Type B pancreatic cell (in vitro differentiated cells): ENCODE measurements around the gene ZNF441. TPM values are rescaled to one million over a fixed set of nuclear protein-coding genes. Genes with fewer than 3 reads are reported as not detected.

Experiments used
- DNase-seq: peaks from one replicate; pipeline ENCODE4 v3.0.0; 2021; ENCODE audit warnings: mixed read lengths; ENCODE audit not compliant: unreplicated experiment; ENCODE audit errors: extremely low spot score
- H3K27ac Mint-ChIP-seq: 2 replicates; pipeline ENCODE4 v1.8.0; 2021; ENCODE audit warnings: mild to moderate bottlenecking, mixed read lengths
- H3K27me3 Mint-ChIP-seq: 2 replicates; pipeline ENCODE4 v1.8.0; 2021; ENCODE audit warnings: mixed read lengths
- H3K36me3 Mint-ChIP-seq: 2 replicates; pipeline ENCODE4 v1.8.0; 2021; ENCODE audit warnings: mixed read lengths
- H3K4me1 Mint-ChIP-seq: one replicate; pipeline ENCODE4 v1.8.0; 2021; ENCODE audit warnings: mixed read lengths; ENCODE audit not compliant: unreplicated experiment
- H3K4me3 Mint-ChIP-seq: 2 replicates; pipeline ENCODE4 v1.8.0; 2021; ENCODE audit warnings: mild to moderate bottlenecking, mixed read lengths
- H3K9me3 Mint-ChIP-seq: 2 replicates; pipeline ENCODE4 v1.8.0; 2021; ENCODE audit warnings: mixed read lengths
- CTCF ChIP-seq: fragments of 200-600 bp; sonication (generic); conservative IDR thresholded peaks from 2 replicates; pipeline ENCODE4 v1.5.0; 2021; ENCODE audit warnings: antibody characterized with exemption, mild to moderate bottlenecking
- long read RNA-seq: library from polyadenylated mRNA; unstranded; transcript quantifications from one replicate; pipeline ENCODE4 v2.0.0, GENCODE V29; 2020
- total RNA-seq: library from RNA; stranded (reverse); gene quantifications from 2 replicates; pipeline ENCODE4 v1.2.1, GENCODE V29; 2021; ENCODE audit warnings: low replicate concordance

Gene ZNF441
- 4.1 and 6.3 TPM in 2 replicates for total RNA-seq
- long read RNA-seq, full-length matches to known transcripts, result 13 of 14 reads
- long read RNA-seq, partial matches to known transcripts, result 0 of 14 reads
- long read RNA-seq, other reads (novel, unspliced or antisense), result 1 of 14 reads

GRCh38 chr19:11766597-11767591, at the start of gene ZNF441:
Gene ZNF441, plus strand, starts transcription at chr19:11767000. Its CDS starts 194 bp downstream, at chr19:11767194.
- peak within 1 kb of the TSS; percentile 98 for H3K4me3 Mint-ChIP-seq
- H3K9me3 Mint-ChIP-seq, result peaks cover 9% of the 10 kb centered on the region
- peak; percentile 96 for DNase-seq
- TF ChIP-seq CTCF, result no peak
- H3K27ac Mint-ChIP-seq, result peak within 1 kb of the TSS; percentile 93
- H3K4me1 Mint-ChIP-seq, result peaks cover 13% of the 10 kb centered on the region
- H3K36me3 Mint-ChIP-seq, result peaks cover 9% of the 10 kb centered on the region
- peaks cover 13% of the 10 kb centered on the region for H3K27me3 Mint-ChIP-seq

GRCh38 chr19:11721681-11722080, 45.1 kb upstream of the ZNF441 start:
- H3K27me3 Mint-ChIP-seq, result no peaks in the 10 kb centered on the region
- peaks cover 34% of the 10 kb centered on the region for H3K9me3 Mint-ChIP-seq
- DNase-seq, result no peak
- no peak overlapping the region for H3K27ac Mint-ChIP-seq
- peaks cover 69% of the 10 kb centered on the region for H3K36me3 Mint-ChIP-seq
- no peak for TF ChIP-seq CTCF
- H3K4me1 Mint-ChIP-seq, result no peaks in the 10 kb centered on the region
- no peak overlapping the region for H3K4me3 Mint-ChIP-seq

- H3K27me3 Mint-ChIP-seq, result no peaks in the 10 kb centered on the region
- H3K36me3 Mint-ChIP-seq, result peaks cover 74% of the 10 kb centered on the region
- no peaks in the 10 kb centered on the region for H3K4me1 Mint-ChIP-seq
- no peak overlapping the region for H3K27ac Mint-ChIP-seq
- DNase-seq, result no peak
- no peak overlapping the region for H3K4me3 Mint-ChIP-seq
- H3K9me3 Mint-ChIP-seq, result peaks cover 36% of the 10 kb centered on the region
- no peak for TF ChIP-seq CTCF
Measured at GRCh38 chr19:11722414-11722813, 44.4 kb upstream of the ZNF441 start.

- no peak for DNase-seq
- peak overlapping the region; percentile 30 for H3K27ac Mint-ChIP-seq
- TF ChIP-seq CTCF, result no peak
- no peak overlapping the region for H3K4me3 Mint-ChIP-seq
- no peaks in the 10 kb centered on the region for H3K4me1 Mint-ChIP-seq
- peaks cover 54% of the 10 kb centered on the region for H3K36me3 Mint-ChIP-seq
- no peaks in the 10 kb centered on the region for H3K27me3 Mint-ChIP-seq
- H3K9me3 Mint-ChIP-seq, result peaks cover 18% of the 10 kb centered on the region
Measured at GRCh38 chr19:11729586-11729985, 37.2 kb upstream of the ZNF441 start.

- peak overlapping the region; percentile 88 for H3K27ac Mint-ChIP-seq
- H3K9me3 Mint-ChIP-seq, result no peaks in the 10 kb centered on the region
- peaks cover 18% of the 10 kb centered on the region for H3K4me1 Mint-ChIP-seq
- peak overlapping the region; percentile 74 for H3K4me3 Mint-ChIP-seq
- DNase-seq, result no peak
- H3K36me3 Mint-ChIP-seq, result peaks cover 21% of the 10 kb centered on the region
- no peak for TF ChIP-seq CTCF
- no peaks in the 10 kb centered on the region for H3K27me3 Mint-ChIP-seq
Measured at GRCh38 chr19:11735375-11735774, 31.4 kb upstream of the ZNF441 start.
